Transverse colon (tissue), 4 donors: ENCODE data around the gene RIC1. TPM values are rescaled to one million over a fixed set of nuclear protein-coding genes. Genes with fewer than 3 reads are reported as not detected.
"Not testable (repeated sequence)": the region's sequence is repeated elsewhere in the genome, so short reads cannot be mapped to it uniquely, and the experiment has no call there.

Experiments
- DNase-seq: peaks from one replicate; pipeline ENCODE4 v3.0.0-alpha.2; 2019
- H3K27ac ChIP-seq, 4 donors: fragments of 200-600 bp; sonication (generic); 2 replicates each; pipeline ENCODE4 v1.5.1; 2016 to 2018; ENCODE audit warnings: inconsistent platforms in 4 of 4
- H3K27me3 ChIP-seq: fragments of 200-600 bp; sonication (generic); 2 replicates; pipeline ENCODE4 v1.5.1; 2017; ENCODE audit warnings: inconsistent platforms
- H3K36me3 ChIP-seq, 4 donors: fragments of 200-600 bp; sonication (generic); 2 replicates each; pipeline ENCODE4 v1.5.1; 2017 to 2019; ENCODE audit warnings: inconsistent platforms in 4 of 4
- H3K4me1 ChIP-seq, 4 donors: fragments of 200-600 bp; sonication (generic); 2 replicates each; pipeline ENCODE4 v1.5.1; 2017 to 2020; ENCODE audit warnings: inconsistent platforms in 4 of 4
- H3K4me3 ChIP-seq, 4 donors: fragments of 200-600 bp; sonication (generic); 1 replicate in 1 of 4; 2 replicates in 3 of 4; pipeline versions ENCODE4 v1.5.1 to v1.6.1; 2017 to 2019; ENCODE audit warnings: inconsistent platforms in 4 of 4
- H3K9me3 ChIP-seq, 2 donors: fragments of 200-600 bp; sonication (generic); 2 replicates each; pipeline ENCODE4 v1.5.1; 2017 to 2019; ENCODE audit warnings: inconsistent platforms in 2 of 2
- EP300 ChIP-seq: sonication (generic); formaldehyde crosslinking; IDR thresholded peaks from one replicate; pipeline ENCODE4 v1.6.1; 2017; ENCODE audit warnings: antibody characterized with exemption, low read depth
- POLR2A ChIP-seq: fragments of 450-650 bp; IDR thresholded peaks from one replicate; pipeline ENCODE4 v1.6.1; 2016; ENCODE audit warnings: antibody characterized with exemption, mild to moderate bottlenecking, moderate library complexity
- POLR2AphosphoS5 ChIP-seq, 3 donors: sonication (generic); formaldehyde crosslinking; IDR thresholded peaks; one replicate each; pipeline ENCODE4 v1.6.1; 2016; ENCODE audit warnings: antibody characterized with exemption in 3 of 3
- WGBS, 2 donors: methylation state at CpG; one replicate each; pipeline ENCODE4 v1.1.5; 2018; ENCODE audit warnings: low coverage in 1 of 2; 5-methylcytosine and 5-hydroxymethylcytosine counted together
- in situ Hi-C, 4 donors: fragments of 200-750 bp; cut with MboI; loops; one replicate each; pipeline versions ENCODE4 v1.15.0 to v1.15.1; 2017; ENCODE audit warnings: low sequenced_read_pairs in 3 of 4, low pct_ligation_motif_present in 1 of 4, low pct_unique_long_range_greater_than_20kb in 1 of 4
- intact Hi-C: fragments of 100-400 bp; cut with DNase I; formaldehyde crosslinking; loops from one replicate; pipeline ENCODE4 v1.15.1; 2023; ENCODE audit warnings: low total_unique reads
- total RNA-seq, 4 donors: library from RNA; depleted of rRNA; stranded (reverse); fragments of >200 nt; gene quantifications; one replicate each; pipeline ENCODE4 v1.1.0, GENCODE V29; 2016
- TF ChIP-seq, protein P1 (sequence below), 5 experiments: fragments of 200-600 bp in 3 of 5; fragments of 450-650 bp in 2 of 5; sonication (generic) in 3 of 5; IDR thresholded peaks; 1 replicate in 2 of 5; 2 replicates in 3 of 5; pipeline ENCODE4 v1.5.1; 2016 to 2017; ENCODE audit warnings: antibody characterized with exemption in 5 of 5, inconsistent platforms in 3 of 5, mild to moderate bottlenecking in 2 of 5, moderate library complexity in 1 of 5

Gene RIC1
- total RNA-seq, 4 donors from 2014 or later: 22.5 to 93.9 (median 42.8) TPM

DNA sequence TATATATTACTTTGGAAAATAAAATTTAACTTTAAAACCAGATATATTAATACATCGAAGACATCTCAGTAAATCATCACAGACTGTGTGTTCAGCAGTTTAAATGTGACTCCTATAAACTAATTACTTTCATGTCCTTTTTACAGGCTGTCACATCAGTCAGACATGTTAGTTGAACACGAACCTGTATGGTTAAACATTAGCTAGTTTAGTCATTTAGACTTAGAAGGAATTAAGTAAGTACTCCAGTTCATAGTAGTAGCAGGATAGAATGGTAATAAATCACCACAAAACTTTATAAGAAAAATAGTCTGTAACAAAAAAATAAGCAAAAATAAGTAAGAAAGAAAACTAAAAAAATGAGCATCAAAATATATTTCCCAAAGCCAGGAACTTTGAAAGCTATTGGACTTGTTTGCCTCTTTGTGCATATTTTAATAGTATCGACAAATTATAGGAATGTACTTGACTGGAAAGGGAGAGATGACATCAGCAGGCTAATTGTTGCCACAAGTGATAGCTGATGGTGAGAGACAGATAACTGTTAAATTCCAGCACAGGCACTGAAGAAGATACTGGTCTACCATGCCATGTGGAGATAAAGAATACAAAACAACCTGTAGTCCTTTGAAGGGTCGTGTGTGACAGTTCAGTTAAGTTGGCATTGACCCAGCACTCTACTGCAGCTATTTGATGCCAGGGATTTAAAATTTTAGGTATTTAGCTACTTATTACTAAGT, 83.9 kb downstream of the RIC1 start:
- TF ChIP-seq EP300: no peak
- peaks cover 0 to 23% (median 0%) of the 10 kb centered on the region in 4 donors for H3K36me3 ChIP-seq
- in situ Hi-C loops: no loop called here
- H3K4me3 ChIP-seq: no peak overlapping the region
- H3K9me3 ChIP-seq: peaks cover 13 to 14% of the 10 kb centered on the region in 2 donors
- H3K27ac ChIP-seq: no peak overlapping the region
- intact Hi-C loops: no loop called here
- no peaks in the 10 kb centered on the region for H3K27me3 ChIP-seq
- no peak for DNase-seq
- WGBS, 2 donors: 54 to 63% methylated on average over 4 of the region's 4 CpGs
- H3K4me1 ChIP-seq: peaks cover 0 to 10% (median 0%) of the 10 kb centered on the region in 4 donors

DNA sequence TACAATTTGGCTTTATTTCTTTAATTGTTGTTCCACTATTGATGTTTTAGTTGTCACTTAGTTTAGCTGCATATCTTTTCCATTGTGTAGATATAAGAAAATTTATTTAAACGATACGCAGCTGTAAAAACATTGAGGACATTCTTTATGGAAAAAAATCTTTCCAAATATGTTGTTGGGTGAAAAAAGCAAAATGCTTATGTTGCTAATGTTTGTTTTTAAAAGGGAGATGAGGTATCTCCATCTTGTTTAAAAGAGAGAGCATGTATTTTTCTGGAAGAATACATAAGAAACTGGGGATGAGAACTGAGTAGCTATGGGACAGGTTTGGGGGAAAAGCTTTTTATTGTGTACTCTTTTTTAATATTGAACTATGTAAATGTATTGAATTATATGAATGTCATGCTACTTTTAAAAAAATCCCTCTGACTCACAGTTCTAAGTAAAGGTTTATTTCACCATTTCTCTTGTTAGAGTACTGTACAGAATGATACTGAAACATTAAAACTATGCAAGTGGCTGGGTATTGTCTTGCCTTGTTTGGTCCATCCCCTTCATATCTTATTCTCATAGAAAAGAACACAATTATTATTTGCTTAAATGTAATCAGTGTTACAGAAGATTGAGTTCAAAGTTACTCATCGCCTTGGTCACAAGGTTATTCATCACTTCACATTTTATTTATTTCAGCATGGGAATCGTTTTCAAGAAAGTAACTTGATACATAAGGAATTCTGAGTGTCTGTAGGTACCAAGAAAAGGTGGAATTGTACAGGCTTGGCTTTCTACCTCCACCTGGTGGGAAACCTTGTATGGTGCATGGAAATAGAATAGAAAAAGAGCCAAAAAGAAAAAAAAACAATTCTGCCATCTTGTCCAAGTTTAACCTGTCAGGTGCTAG, 85.8 kb downstream of the RIC1 start:
- in situ Hi-C loops: no loop called here
- intact Hi-C loops: no loop called here
- TF ChIP-seq POLR2A: no peak
- no peak for TF ChIP-seq EP300
- TF ChIP-seq, protein P1, sequence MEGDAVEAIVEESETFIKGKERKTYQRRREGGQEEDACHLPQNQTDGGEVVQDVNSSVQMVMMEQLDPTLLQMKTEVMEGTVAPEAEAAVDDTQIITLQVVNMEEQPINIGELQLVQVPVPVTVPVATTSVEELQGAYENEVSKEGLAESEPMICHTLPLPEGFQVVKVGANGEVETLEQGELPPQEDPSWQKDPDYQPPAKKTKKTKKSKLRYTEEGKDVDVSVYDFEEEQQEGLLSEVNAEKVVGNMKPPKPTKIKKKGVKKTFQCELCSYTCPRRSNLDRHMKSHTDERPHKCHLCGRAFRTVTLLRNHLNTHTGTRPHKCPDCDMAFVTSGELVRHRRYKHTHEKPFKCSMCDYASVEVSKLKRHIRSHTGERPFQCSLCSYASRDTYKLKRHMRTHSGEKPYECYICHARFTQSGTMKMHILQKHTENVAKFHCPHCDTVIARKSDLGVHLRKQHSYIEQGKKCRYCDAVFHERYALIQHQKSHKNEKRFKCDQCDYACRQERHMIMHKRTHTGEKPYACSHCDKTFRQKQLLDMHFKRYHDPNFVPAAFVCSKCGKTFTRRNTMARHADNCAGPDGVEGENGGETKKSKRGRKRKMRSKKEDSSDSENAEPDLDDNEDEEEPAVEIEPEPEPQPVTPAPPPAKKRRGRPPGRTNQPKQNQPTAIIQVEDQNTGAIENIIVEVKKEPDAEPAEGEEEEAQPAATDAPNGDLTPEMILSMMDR (IDR thresholded peaks at IDR 0.05): peak in 4 of 5 experiments; percentile 15 to 36 (median 25)
- no peak for TF ChIP-seq POLR2AphosphoS5 (IDR thresholded peaks at IDR 0.05)
- no peak for DNase-seq
- WGBS, 2 donors: 78 to 83% methylated on average over 4 of the region's 4 CpGs
- Histone ChIP-seq H3K9me3 (no peaks in the 10 kb centered on the region), H3K27ac (no peak overlapping the region), H3K36me3 (peaks cover 0 to 12% (median 0%) of the 10 kb centered on the region in 4 donors), H3K4me3 (no peak overlapping the region), H3K27me3 (no peaks in the 10 kb centered on the region), H3K4me1 (peaks cover 0 to 19% (median 0%) of the 10 kb centered on the region in 4 donors)

DNA sequence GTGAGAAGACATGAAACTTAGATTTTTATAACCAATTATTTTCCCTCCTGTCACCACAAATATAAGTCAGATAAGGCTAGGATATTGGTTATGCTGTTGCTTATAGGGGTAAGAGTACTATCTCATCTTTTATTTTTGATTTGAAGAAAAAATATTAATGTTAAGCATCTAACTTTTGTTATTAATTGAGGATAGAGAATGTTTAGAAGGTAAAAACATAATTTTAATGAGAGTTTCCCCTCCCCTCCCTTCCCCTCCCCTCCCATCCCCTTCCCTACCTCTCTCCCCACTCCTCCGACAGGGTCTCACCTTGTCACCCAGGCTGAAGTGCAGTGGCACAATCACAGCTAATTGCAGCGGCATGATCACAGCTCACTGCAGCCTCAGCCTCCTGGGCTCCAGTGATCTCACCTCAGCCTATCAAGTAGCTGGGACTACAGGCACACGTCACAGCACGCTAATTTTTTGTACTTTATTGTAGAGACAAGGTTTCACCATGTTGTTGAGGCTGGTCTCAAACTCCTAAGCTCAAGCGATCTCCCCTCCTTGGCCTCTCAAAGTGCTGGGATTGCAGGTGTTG, 86.7 kb downstream of the RIC1 start:
- WGBS, 2 donors: 92% methylated on average over 5 of the region's 5 CpGs; no CpG with 5 or more reads in 1 of the 2 donors
- H3K4me1 ChIP-seq: peaks cover 0 to 17% (median 0%) of the 10 kb centered on the region in 4 donors
- in situ Hi-C loops (no loop called here), intact Hi-C loops (no loop called here)
- no peak overlapping the region for H3K4me3 ChIP-seq
- peaks cover 0 to 8% (median under 1%) of the 10 kb centered on the region in 4 donors for H3K36me3 ChIP-seq
- TF ChIP-seq POLR2A (no peak), EP300 (no peak)
- TF ChIP-seq, protein P1 (IDR thresholded peaks at IDR 0.05): no peak
- no peak for DNase-seq
- H3K27me3 ChIP-seq: no peaks in the 10 kb centered on the region
- no peaks in the 10 kb centered on the region for H3K9me3 ChIP-seq
- H3K27ac ChIP-seq: no peak overlapping the region

DNA sequence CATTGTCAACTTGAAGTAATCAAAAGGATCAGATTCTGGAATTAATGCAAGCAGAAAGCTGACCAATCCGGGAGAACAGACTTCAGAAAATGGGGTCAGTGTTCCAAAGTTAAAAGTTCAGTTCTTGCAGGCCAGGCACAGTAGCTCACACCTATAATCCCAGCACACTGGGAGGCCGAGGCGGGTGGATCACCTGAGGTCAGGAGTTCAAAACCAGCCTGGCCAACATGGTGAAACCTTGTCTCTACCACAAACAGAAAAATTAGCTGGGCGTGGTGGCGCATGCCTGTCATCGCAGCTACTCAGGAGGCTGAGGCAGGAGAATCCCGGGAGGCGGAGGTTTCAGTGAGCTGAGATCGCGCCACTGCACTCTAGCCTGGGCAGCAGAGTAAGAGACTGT, 88.5 kb downstream of the RIC1 start:
- WGBS, 2 donors: 95 to 100% methylated on average over 4 to 10 of the region's 10 CpGs

More for the DNA sequence above, 88.5 kb downstream of the RIC1 start:
- in situ Hi-C loops, H3K27ac ChIP-seq, H3K4me3 ChIP-seq, H3K36me3 ChIP-seq, H3K9me3 ChIP-seq, H3K27me3 ChIP-seq, intact Hi-C loops: not testable (repeated sequence)
- H3K4me1 ChIP-seq: peaks cover 0 to 17% (median 0%) of the 10 kb centered on the region in 4 donors
- peak; percentile 15 for DNase-seq
